H9 (cell line): Measurements from ENCODE around the gene OXER1. TPM values are rescaled to one million over a fixed set of nuclear protein-coding genes. Genes with fewer than 3 reads are reported as not detected.

ENCODE experiments used
- DNase-seq: peaks from one replicate; pipeline ENCODE4 v3.0.0-alpha.2; 2017
- H2AFZ ChIP-seq: one replicate; pipeline ENCODE4 v1.6.1; 2013; ENCODE audit warnings: mild to moderate bottlenecking, low read length, control low read depth, moderate library complexity
- H2AK5ac ChIP-seq: 2 replicates; pipeline ENCODE4 v1.6.1; 2013; ENCODE audit warnings: low read length, control low read depth, mixed read lengths; ENCODE audit not compliant: insufficient read length
- H2BK120ac ChIP-seq: one replicate; pipeline ENCODE4 v1.6.1; 2013; ENCODE audit warnings: low read depth, mild to moderate bottlenecking, low read length, control low read depth, inconsistent platforms; ENCODE audit not compliant: poor library complexity, severe bottlenecking
- H2BK12ac ChIP-seq: 2 replicates; pipeline ENCODE4 v1.6.1; 2013; ENCODE audit warnings: low read length, control low read depth, mixed read lengths, low read depth; ENCODE audit not compliant: insufficient read length
- H2BK15ac ChIP-seq: 2 replicates; pipeline ENCODE4 v1.6.1; 2013; ENCODE audit warnings: low read depth, low read length, control low read depth
- H2BK20ac ChIP-seq: one replicate; pipeline ENCODE4 v1.6.1; 2013; ENCODE audit warnings: low read depth, mild to moderate bottlenecking, low read length, control low read depth, inconsistent platforms; ENCODE audit not compliant: poor library complexity, severe bottlenecking
- H2BK5ac ChIP-seq: 2 replicates; pipeline ENCODE4 v1.6.1; 2013; ENCODE audit warnings: low read length, control low read depth, mixed read lengths; ENCODE audit not compliant: insufficient read length
- H3K14ac ChIP-seq: 2 replicates; pipeline ENCODE4 v1.6.1; 2013; ENCODE audit warnings: low read length, control low read depth; ENCODE audit not compliant: insufficient read depth
- H3K18ac ChIP-seq: 2 replicates; pipeline ENCODE4 v1.6.1; 2013; ENCODE audit warnings: low read depth, mild to moderate bottlenecking, mixed read lengths, low read length, control low read depth; ENCODE audit not compliant: insufficient read length
- H3K23ac ChIP-seq: 2 replicates; pipeline ENCODE4 v1.6.1; 2013; ENCODE audit warnings: low read length, control low read depth, mixed read lengths, low read depth; ENCODE audit not compliant: insufficient read length
- H3K23me2 ChIP-seq: 2 replicates; pipeline ENCODE4 v1.6.1; 2013; ENCODE audit warnings: low read depth, mild to moderate bottlenecking, mixed read lengths, low read length, control low read depth; ENCODE audit not compliant: insufficient read length, poor library complexity, severe bottlenecking
- H3K27ac ChIP-seq: 2 replicates; pipeline ENCODE4 v1.5.1; 2013; ENCODE audit warnings: low read length, control low read depth, mixed read lengths, low read depth; ENCODE audit not compliant: insufficient read length
- H3K27me3 ChIP-seq: 2 replicates; pipeline ENCODE4 v1.6.1; 2013; ENCODE audit warnings: low read length, control low read depth, inconsistent platforms; ENCODE audit not compliant: insufficient read depth
- H3K4ac ChIP-seq: 2 replicates; pipeline ENCODE4 v1.6.1; 2013; ENCODE audit warnings: low read depth, mild to moderate bottlenecking, control low read depth, inconsistent platforms, low read length, moderate library complexity
- H3K4me1 ChIP-seq: 2 replicates; pipeline ENCODE4 v1.6.1; 2013; ENCODE audit warnings: low read length, control low read depth, inconsistent platforms; ENCODE audit not compliant: insufficient read depth
- H3K4me2 ChIP-seq: 2 replicates; pipeline ENCODE4 v1.6.1; 2013; ENCODE audit warnings: low read length, control low read depth, mixed read lengths; ENCODE audit not compliant: insufficient read length, insufficient read depth
- H3K56ac ChIP-seq: 2 replicates; pipeline ENCODE4 v1.6.1; 2013; ENCODE audit warnings: low read depth, mild to moderate bottlenecking, mixed read lengths, low read length, control low read depth; ENCODE audit not compliant: insufficient read length
- H3K79me1 ChIP-seq: 2 replicates; pipeline ENCODE4 v1.6.1; 2013; ENCODE audit warnings: low read depth, mild to moderate bottlenecking, moderate library complexity, low read length, control low read depth, inconsistent platforms; ENCODE audit not compliant: insufficient read depth, poor library complexity, severe bottlenecking
- H3K79me2 ChIP-seq: 2 replicates; pipeline ENCODE4 v1.6.1; 2013; ENCODE audit warnings: low read length, control low read depth, inconsistent platforms; ENCODE audit not compliant: insufficient read depth
- H3K9ac ChIP-seq: 2 replicates; pipeline ENCODE4 v1.6.1; 2013; ENCODE audit warnings: low read length, control low read depth, mixed read lengths; ENCODE audit not compliant: insufficient read length; ENCODE audit errors: extremely low read depth
- H3K9me3 ChIP-seq: one replicate; pipeline ENCODE4 v1.6.1; 2013; ENCODE audit warnings: low read depth, low read length, inconsistent platforms; ENCODE audit not compliant: control insufficient read depth
- H3T11ph ChIP-seq: one replicate; pipeline ENCODE4 v1.6.1; 2013; ENCODE audit warnings: mild to moderate bottlenecking, low read length, control low read depth, inconsistent platforms
- H4K20me1 ChIP-seq: one replicate; pipeline ENCODE4 v1.6.1; 2013; ENCODE audit not compliant: control insufficient read depth, insufficient read length, insufficient read depth
- H4K5ac ChIP-seq: 2 replicates; pipeline ENCODE4 v1.6.1; 2013; ENCODE audit warnings: low read depth, mild to moderate bottlenecking, mixed read lengths, low read length, control low read depth; ENCODE audit not compliant: insufficient read length
- H4K8ac ChIP-seq: replicated peaks from 2 replicates; pipeline ENCODE4 v1.6.1; 2013; ENCODE audit warnings: low read length, control low read depth, mixed read lengths, low read depth; ENCODE audit not compliant: insufficient read length
- H4K91ac ChIP-seq: 2 replicates; pipeline ENCODE4 v1.6.1; 2013; ENCODE audit warnings: low read depth, mild to moderate bottlenecking, moderate library complexity, mixed read lengths, low read length, control low read depth; ENCODE audit not compliant: insufficient read length
- H3K27ac Mint-ChIP-seq, 3 experiments: 2 replicates in 2 of 3; 3 replicates in 1 of 3; pipeline ENCODE4 v1.8.0; 2020 to 2021; ENCODE audit warnings: mixed read lengths in 3 of 3, mild to moderate bottlenecking in 1 of 3, moderate library complexity in 1 of 3
- H3K27me3 Mint-ChIP-seq: 2 replicates; pipeline ENCODE4 v1.8.0; 2021; ENCODE audit warnings: low read depth, mild to moderate bottlenecking, moderate library complexity, mixed read lengths
- H3K36me3 Mint-ChIP-seq, 3 experiments: 2 replicates in 2 of 3; 3 replicates in 1 of 3; pipeline ENCODE4 v1.8.0; 2020 to 2021; ENCODE audit warnings: low read depth in 3 of 3, mixed read lengths in 3 of 3; ENCODE audit not compliant: insufficient read depth in 1 of 3
- H3K4me1 Mint-ChIP-seq, 2 experiments: 2 replicates each; pipeline ENCODE4 v1.8.0; 2020; ENCODE audit warnings: mixed read lengths in 2 of 2
- H3K4me3 Mint-ChIP-seq, 2 experiments: 2 replicates in 1 of 2; 3 replicates in 1 of 2; pipeline ENCODE4 v1.8.0; 2020 to 2021; ENCODE audit warnings: mild to moderate bottlenecking in 2 of 2, mixed read lengths in 2 of 2, moderate library complexity in 1 of 2
- H3K9me3 Mint-ChIP-seq, 2 experiments: 2 replicates in 1 of 2; 3 replicates in 1 of 2; pipeline ENCODE4 v1.8.0; 2020; ENCODE audit warnings: mild to moderate bottlenecking in 2 of 2, mixed read lengths in 2 of 2, moderate library complexity in 1 of 2
- WGBS: extraction: QIAGEN DNeasy Blood & Tissue Kit; methylation state at CpG from one replicate; pipeline ENCODE4 v1.1.7; 2013; ENCODE audit warnings: missing lambda C conversion rate, low lambda C conversion rate, mixed read lengths; ENCODE audit not compliant: insufficient read length; ENCODE audit errors: extremely low coverage; 5-methylcytosine and 5-hydroxymethylcytosine counted together
- total RNA-seq: library from RNA; stranded (reverse); gene quantifications from 2 replicates; pipeline ENCODE4 v1.2.1, GENCODE V29; 2021
- TF ChIP-seq, protein P1 (sequence below): fragments of 200-600 bp; sonication (generic); conservative IDR thresholded peaks from 3 replicates; pipeline ENCODE4 v1.8.0; 2021; ENCODE audit warnings: antibody characterized with exemption, mild to moderate bottlenecking

Gene OXER1
- total RNA-seq, 1 experiment from 2014 or later: 1.6 TPM

DNA sequence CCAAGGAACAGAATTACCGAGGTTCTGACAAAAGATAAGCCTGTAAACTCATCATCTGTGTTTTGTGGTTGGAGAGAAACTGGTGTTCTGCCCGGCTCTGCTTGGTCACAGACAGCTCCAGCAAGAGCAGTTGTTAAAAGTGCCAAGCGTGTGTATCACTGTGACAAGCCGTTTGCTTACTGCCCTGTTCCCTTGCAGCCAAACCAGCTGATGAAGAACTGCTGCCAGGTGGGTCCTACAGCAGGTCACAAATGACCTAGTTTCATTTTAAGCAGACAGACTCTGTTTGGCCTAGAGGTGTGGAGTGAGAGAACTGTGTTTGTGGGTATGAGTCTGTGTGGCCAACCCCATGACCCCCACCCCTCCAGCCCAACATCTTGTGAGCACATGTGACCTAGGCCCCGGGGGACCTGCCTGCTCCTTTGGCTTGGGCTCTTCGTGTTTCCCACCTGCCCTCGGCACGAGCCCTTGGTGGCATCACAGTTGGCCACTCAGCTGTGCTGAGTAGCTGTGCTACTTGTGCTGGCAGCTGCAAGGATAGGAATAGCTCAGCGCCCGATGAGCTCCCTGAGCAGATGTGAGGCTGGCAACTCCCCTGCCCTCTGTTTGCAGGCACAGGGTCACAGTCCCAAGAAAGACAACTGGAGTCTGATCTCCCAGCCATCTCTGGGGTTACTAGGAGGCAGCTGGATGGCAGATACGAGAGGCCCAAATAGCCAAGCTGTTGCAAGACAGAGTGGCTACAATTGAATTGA is 9.7 kb downstream of the OXER1 start:
- H3K23me2 ChIP-seq: no peaks in the 10 kb centered on the region
- H2BK15ac ChIP-seq: no peak overlapping the region
- no peak overlapping the region for H3K18ac ChIP-seq
- WGBS: no CpG with 5 or more reads among the region's 11 CpGs
- no peak overlapping the region for H2AFZ ChIP-seq
- DNase-seq: no peak
- no peak overlapping the region for H3K9ac ChIP-seq
- no peak overlapping the region for H3K23ac ChIP-seq
- no peak overlapping the region for H3K4ac ChIP-seq
- H4K5ac ChIP-seq: no peak overlapping the region
- no peak overlapping the region for H3T11ph ChIP-seq
- no peak overlapping the region for H3K4me2 ChIP-seq
- no peaks in the 10 kb centered on the region for H3K27me3 ChIP-seq
- peaks cover 0 to 8% (median 4%) of the 10 kb centered on the region in 3 experiments; a peak in 3 of 7 replicates for H3K36me3 Mint-ChIP-seq
- no peak overlapping the region for H2AK5ac ChIP-seq
- no peak overlapping the region for H2BK120ac ChIP-seq
- TF ChIP-seq, protein P1, sequence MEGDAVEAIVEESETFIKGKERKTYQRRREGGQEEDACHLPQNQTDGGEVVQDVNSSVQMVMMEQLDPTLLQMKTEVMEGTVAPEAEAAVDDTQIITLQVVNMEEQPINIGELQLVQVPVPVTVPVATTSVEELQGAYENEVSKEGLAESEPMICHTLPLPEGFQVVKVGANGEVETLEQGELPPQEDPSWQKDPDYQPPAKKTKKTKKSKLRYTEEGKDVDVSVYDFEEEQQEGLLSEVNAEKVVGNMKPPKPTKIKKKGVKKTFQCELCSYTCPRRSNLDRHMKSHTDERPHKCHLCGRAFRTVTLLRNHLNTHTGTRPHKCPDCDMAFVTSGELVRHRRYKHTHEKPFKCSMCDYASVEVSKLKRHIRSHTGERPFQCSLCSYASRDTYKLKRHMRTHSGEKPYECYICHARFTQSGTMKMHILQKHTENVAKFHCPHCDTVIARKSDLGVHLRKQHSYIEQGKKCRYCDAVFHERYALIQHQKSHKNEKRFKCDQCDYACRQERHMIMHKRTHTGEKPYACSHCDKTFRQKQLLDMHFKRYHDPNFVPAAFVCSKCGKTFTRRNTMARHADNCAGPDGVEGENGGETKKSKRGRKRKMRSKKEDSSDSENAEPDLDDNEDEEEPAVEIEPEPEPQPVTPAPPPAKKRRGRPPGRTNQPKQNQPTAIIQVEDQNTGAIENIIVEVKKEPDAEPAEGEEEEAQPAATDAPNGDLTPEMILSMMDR: no peak
- no peaks in the 10 kb centered on the region for H3K9me3 Mint-ChIP-seq
- H3K27ac ChIP-seq: no peak overlapping the region
- no peak overlapping the region for H2BK5ac ChIP-seq
- peak overlapping the region in 2 of 3 experiments; percentile 16 to 83; a peak in 2 of 7 replicates for H3K27ac Mint-ChIP-seq
- H3K4me3 Mint-ChIP-seq: no peak overlapping the region
- H4K91ac ChIP-seq: no peak overlapping the region
- no peaks in the 10 kb centered on the region for H3K9me3 ChIP-seq
- H4K8ac ChIP-seq: no peak overlapping the region
- H3K79me2 ChIP-seq: no peaks in the 10 kb centered on the region
- H3K14ac ChIP-seq: no peak overlapping the region
- no peaks in the 10 kb centered on the region for H3K27me3 Mint-ChIP-seq
- H3K4me1 Mint-ChIP-seq: peaks cover 11 to 24% of the 10 kb centered on the region in 2 experiments
- no peaks in the 10 kb centered on the region for H3K79me1 ChIP-seq
- no peak overlapping the region for H2BK12ac ChIP-seq
- no peak overlapping the region for H2BK20ac ChIP-seq
- no peaks in the 10 kb centered on the region for H3K4me1 ChIP-seq
- no peak overlapping the region for H3K56ac ChIP-seq
- H4K20me1 ChIP-seq: no peaks in the 10 kb centered on the region
